Fibroblast of villous mesenchyme (primary cell): Measurements from ENCODE around the gene PTAFR. TPM values are rescaled to one million over a fixed set of nuclear protein-coding genes. Genes with fewer than 3 reads are reported as not detected.
"Not testable (repeated sequence)": the region's sequence is repeated elsewhere in the genome, so short reads cannot be mapped to it uniquely, and the experiment has no call there.

Source experiments
- DNase-seq: peaks from one replicate; pipeline ENCODE4 v3.0.0-alpha.2; 2010; ENCODE audit warnings: low read depth
- H3K4me3 ChIP-seq: 2 replicates; pipeline ENCODE4 v1.5.1; 2011; ENCODE audit warnings: low read depth, mild to moderate bottlenecking, low read length
- CTCF ChIP-seq: IDR thresholded peaks from 2 replicates; pipeline ENCODE4 v1.5.1; 2012; ENCODE audit warnings: low read depth, mild to moderate bottlenecking, low read length; ENCODE audit not compliant: insufficient read depth
- total RNA-seq: library from RNA; depleted of rRNA; stranded (reverse); fragments of >200 nt; gene quantifications from 2 replicates; pipeline ENCODE4 v1.2.3, GENCODE V29; 2012

PTAFR gene
- total RNA-seq, 1 donor = under 0.01 TPM

- peak; percentile 64 for DNase-seq
- TF ChIP-seq CTCF = no peak
Measured at GRCh38 chr1:28144203-28145135, 32.0 kb downstream of the PTAFR start.

GRCh38 chr1:28143496-28144202 lies 32.8 kb downstream of the PTAFR start:
- no peak overlapping the region for H3K4me3 ChIP-seq
- no peak for DNase-seq
- no peak for TF ChIP-seq CTCF

More at GRCh38 chr1:28144203-28145135, 32.0 kb downstream of the PTAFR start:
- no peak overlapping the region for H3K4me3 ChIP-seq

- DNase-seq = no peak
- TF ChIP-seq CTCF = no peak
- H3K4me3 ChIP-seq = no peak overlapping the region
Measured at GRCh38 chr1:28141685-28142084, 34.8 kb downstream of the PTAFR start.

- not testable (repeated sequence) for DNase-seq, H3K4me3 ChIP-seq
Measured at GRCh38 chr1:28139866-28140265, 36.6 kb downstream of the PTAFR start.

GRCh38 chr1:28139025-28139712 lies 37.3 kb downstream of the PTAFR start:
- DNase-seq = peak; percentile 63
- H3K4me3 ChIP-seq = no peak overlapping the region
- no peak for TF ChIP-seq CTCF

- peak; percentile 51 for DNase-seq
Measured at GRCh38 chr1:28136922-28137613, 39.4 kb downstream of the PTAFR start.

More at GRCh38 chr1:28136922-28137613, 39.4 kb downstream of the PTAFR start:
- no peak overlapping the region for H3K4me3 ChIP-seq
- no peak for TF ChIP-seq CTCF
